Activated CD8-positive, alpha-beta memory T cell treated with anti-CD3 and anti-CD28 coated beads, Interleukin-2, amount 50 U/mL, for 48 hours (primary cell): Measurements from ENCODE around the gene BRWD1.
A peak's percentile ranks its signal among the peaks of the same experiment; 100 is the strongest.

Experiments
- DNase-seq: peaks from one replicate; pipeline ENCODE4 v3.0.0-alpha.2; 2020

Gene BRWD1

GRCh38 chr21:39326607-39327307, 13.3 kb upstream of the BRWD1 start:
- DNase-seq = no peak

GRCh38 chr21:39325458-39325857, 12.0 kb upstream of the BRWD1 start:
- DNase-seq = no peak

GRCh38 chr21:39321424-39321823, 8.0 kb upstream of the BRWD1 start:
- no peak for DNase-seq

GRCh38 chr21:39319814-39320332, 6.4 kb upstream of the BRWD1 start:
- no peak for DNase-seq

GRCh38 chr21:39319251-39319756, 5.9 kb upstream of the BRWD1 start:
- DNase-seq = no peak

- DNase-seq = no peak
Measured at GRCh38 chr21:39318091-39318959, 4.9 kb upstream of the BRWD1 start.

GRCh38 chr21:39317134-39318090, 4.0 kb upstream of the BRWD1 start:
- DNase-seq = no peak

GRCh38 chr21:39316729-39317128, 3.3 kb upstream of the BRWD1 start:
- DNase-seq = no peak

GRCh38 chr21:39315603-39316445, 2.4 kb upstream of the BRWD1 start:
- DNase-seq = no peak

GRCh38 chr21:39314143-39315027, 953 bp upstream of the BRWD1 start:
- DNase-seq = peak; percentile 74

GRCh38 chr21:39313042-39313570, 326 bp downstream of the BRWD1 start:
- no peak for DNase-seq

GRCh38 chr21:39312112-39313041, 1.1 kb downstream of the BRWD1 start:
- peak; percentile 99 for DNase-seq

- no peak for DNase-seq
Measured at GRCh38 chr21:39311164-39311563, 2.3 kb downstream of the BRWD1 start.

- DNase-seq = no peak
Measured at GRCh38 chr21:39307466-39307865, 6.0 kb downstream of the BRWD1 start.

GRCh38 chr21:39300587-39300986, 12.8 kb downstream of the BRWD1 start:
- DNase-seq = no peak

- DNase-seq = no peak
Measured at GRCh38 chr21:39296891-39297290, 16.5 kb downstream of the BRWD1 start.

- no peak for DNase-seq
Measured at GRCh38 chr21:39288987-39289386, 24.4 kb downstream of the BRWD1 start.

GRCh38 chr21:39282911-39283310, 30.5 kb downstream of the BRWD1 start:
- no peak for DNase-seq

- no peak for DNase-seq
Measured at GRCh38 chr21:39281853-39282252, 31.6 kb downstream of the BRWD1 start.
